Mammary epithelial cell (primary cell): ENCODE data around the gene PLP2.

Source experiments
- EZH2 ChIP-seq: IDR thresholded peaks from 2 replicates; pipeline ENCODE4 v1.6.1; 2012; ENCODE audit warnings: low read length, inconsistent platforms, borderline replicate concordance
- TF ChIP-seq, protein P1 (sequence below), 2 donors: IDR thresholded peaks in 1 of 2; conservative IDR thresholded peaks in 1 of 2; 2 replicates each; pipeline ENCODE4 v1.5.1; 2011 to 2012; ENCODE audit warnings: inconsistent platforms in 2 of 2, low read length in 2 of 2, mild to moderate bottlenecking in 2 of 2, control low read depth in 1 of 2, low read depth in 1 of 2; ENCODE audit not compliant: insufficient read depth in 1 of 2; ENCODE audit errors: extremely low read depth in 1 of 2

DNA sequence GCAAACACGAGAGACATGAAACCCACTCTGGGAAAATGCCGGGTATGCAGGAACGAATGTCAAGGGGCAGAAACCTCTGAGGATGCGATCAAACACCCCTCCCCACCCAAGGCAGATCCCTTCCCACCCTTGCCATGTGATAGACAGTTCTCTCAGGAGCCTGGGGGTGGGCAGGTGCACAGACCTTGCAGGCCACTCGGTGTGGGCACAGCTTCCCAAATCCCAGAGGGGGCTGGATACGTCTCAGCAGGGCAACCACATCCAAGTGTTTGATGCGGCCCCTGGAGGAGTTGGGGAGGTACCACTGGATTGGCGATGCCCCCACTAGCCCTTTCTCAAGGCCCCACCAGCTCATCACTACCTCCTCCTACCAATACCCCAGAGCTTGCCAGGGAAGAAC is 38.7 kb downstream of the PLP2 start:
- TF ChIP-seq, protein P1, sequence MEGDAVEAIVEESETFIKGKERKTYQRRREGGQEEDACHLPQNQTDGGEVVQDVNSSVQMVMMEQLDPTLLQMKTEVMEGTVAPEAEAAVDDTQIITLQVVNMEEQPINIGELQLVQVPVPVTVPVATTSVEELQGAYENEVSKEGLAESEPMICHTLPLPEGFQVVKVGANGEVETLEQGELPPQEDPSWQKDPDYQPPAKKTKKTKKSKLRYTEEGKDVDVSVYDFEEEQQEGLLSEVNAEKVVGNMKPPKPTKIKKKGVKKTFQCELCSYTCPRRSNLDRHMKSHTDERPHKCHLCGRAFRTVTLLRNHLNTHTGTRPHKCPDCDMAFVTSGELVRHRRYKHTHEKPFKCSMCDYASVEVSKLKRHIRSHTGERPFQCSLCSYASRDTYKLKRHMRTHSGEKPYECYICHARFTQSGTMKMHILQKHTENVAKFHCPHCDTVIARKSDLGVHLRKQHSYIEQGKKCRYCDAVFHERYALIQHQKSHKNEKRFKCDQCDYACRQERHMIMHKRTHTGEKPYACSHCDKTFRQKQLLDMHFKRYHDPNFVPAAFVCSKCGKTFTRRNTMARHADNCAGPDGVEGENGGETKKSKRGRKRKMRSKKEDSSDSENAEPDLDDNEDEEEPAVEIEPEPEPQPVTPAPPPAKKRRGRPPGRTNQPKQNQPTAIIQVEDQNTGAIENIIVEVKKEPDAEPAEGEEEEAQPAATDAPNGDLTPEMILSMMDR (conservative IDR thresholded peaks at IDR 0.05 in 1 of 2, IDR thresholded peaks at IDR 0.05 in 1 of 2; ENCODE audit: extremely low read depth in 1 of 2, insufficient read depth in 1 of 2, low read depth in 1 of 2, low read length in 2 of 2), result no peak
- no peak for TF ChIP-seq EZH2
